CD8-positive, alpha-beta memory T cell (primary cell): Measurements from ENCODE around the gene PCDHA12. TPM values are rescaled to one million over a fixed set of nuclear protein-coding genes. Genes with fewer than 3 reads are reported as not detected.
"Not testable (repeated sequence)": the region's sequence is repeated elsewhere in the genome, so short reads cannot be mapped to it uniquely, and the experiment has no call there.

Experiments
- CTCF ChIA-PET: fragments of 350-600 bp; sonication (Branson Sonifier 250); formaldehyde crosslinking; loops from one replicate; lab custom pipeline; 2021; ENCODE audit warnings: antibody characterized with exemption; lab: Charles Lee
- POLR2A ChIA-PET: fragments of 350-600 bp; sonication (Branson Sonifier 250); formaldehyde crosslinking; loops from one replicate; lab custom pipeline; 2021; ENCODE audit warnings: antibody characterized with exemption; lab: Charles Lee
- DNase-seq, 5 donors: peaks; one replicate each; pipeline versions ENCODE4 v3.0.0 to v3.0.0-alpha.2; 2020 to 2022; ENCODE audit warnings: mixed read lengths in 1 of 5
- H3K27ac ChIP-seq: one replicate; pipeline ENCODE4 v1.7.0; 2013; ENCODE audit warnings: low read depth, mild to moderate bottlenecking, low read length, moderate library complexity
- H3K27me3 ChIP-seq: 2 replicates; pipeline ENCODE4 v1.7.0; 2013; ENCODE audit warnings: low read length, mild to moderate bottlenecking; ENCODE audit not compliant: insufficient read depth, poor library complexity, severe bottlenecking
- H3K36me3 ChIP-seq: 2 replicates; pipeline ENCODE4 v1.7.0; 2013; ENCODE audit warnings: mild to moderate bottlenecking, low read length, moderate library complexity; ENCODE audit not compliant: insufficient read depth
- H3K4me1 ChIP-seq: 2 replicates; pipeline ENCODE4 v1.7.0; 2013; ENCODE audit warnings: mild to moderate bottlenecking, low read length, moderate library complexity; ENCODE audit not compliant: insufficient read depth
- H3K4me3 ChIP-seq: 2 replicates; pipeline ENCODE4 v1.7.0; 2013; ENCODE audit warnings: mild to moderate bottlenecking, low read length
- H3K9me3 ChIP-seq: 2 replicates; pipeline ENCODE4 v1.7.0; 2013; ENCODE audit warnings: mild to moderate bottlenecking, low read length
- H3K27ac Mint-ChIP-seq, 8 donors: one replicate each; pipeline ENCODE4 v1.8.0; 2020 to 2021; ENCODE audit warnings: mixed read lengths in 8 of 8, mild to moderate bottlenecking in 6 of 8, inconsistent platforms in 3 of 8, moderate library complexity in 3 of 8
- H3K27me3 Mint-ChIP-seq, 2 donors: one replicate each; pipeline ENCODE4 v1.8.0; 2020 to 2021; ENCODE audit warnings: mixed read lengths in 2 of 2, mild to moderate bottlenecking in 1 of 2, moderate library complexity in 1 of 2
- H3K36me3 Mint-ChIP-seq, 3 donors: one replicate each; pipeline ENCODE4 v1.8.0; 2020 to 2021; ENCODE audit warnings: mixed read lengths in 3 of 3, inconsistent platforms in 1 of 3, mild to moderate bottlenecking in 1 of 3
- H3K4me1 Mint-ChIP-seq, 3 donors: one replicate each; pipeline ENCODE4 v1.8.0; 2020 to 2021; ENCODE audit warnings: mixed read lengths in 3 of 3, inconsistent platforms in 1 of 3, mild to moderate bottlenecking in 1 of 3
- H3K4me3 Mint-ChIP-seq, 7 donors: one replicate each; pipeline ENCODE4 v1.8.0; 2020 to 2021; ENCODE audit warnings: mixed read lengths in 7 of 7, mild to moderate bottlenecking in 6 of 7, moderate library complexity in 4 of 7, inconsistent platforms in 2 of 7
- H3K9me3 Mint-ChIP-seq, 5 donors: one replicate each; pipeline ENCODE4 v1.8.0; 2020 to 2022; ENCODE audit warnings: mixed read lengths in 5 of 5, mild to moderate bottlenecking in 3 of 5, moderate library complexity in 2 of 5, inconsistent platforms in 1 of 5
- polyA plus RNA-seq: library from polyadenylated mRNA; unstranded; fragments of 300-500 nt; fragmentation: Illumina TruSeq; gene quantifications from one replicate; pipeline ENCODE4 v1.2.3, GENCODE V29; 2021
- total RNA-seq, 2 experiments: library from RNA; stranded (reverse); gene quantifications; one replicate each; pipeline ENCODE4 v1.2.3, GENCODE V29; 2021

PCDHA12 gene
- total and polyA plus RNA-seq, 3 experiments from 2014 or later: not detected

DNA sequence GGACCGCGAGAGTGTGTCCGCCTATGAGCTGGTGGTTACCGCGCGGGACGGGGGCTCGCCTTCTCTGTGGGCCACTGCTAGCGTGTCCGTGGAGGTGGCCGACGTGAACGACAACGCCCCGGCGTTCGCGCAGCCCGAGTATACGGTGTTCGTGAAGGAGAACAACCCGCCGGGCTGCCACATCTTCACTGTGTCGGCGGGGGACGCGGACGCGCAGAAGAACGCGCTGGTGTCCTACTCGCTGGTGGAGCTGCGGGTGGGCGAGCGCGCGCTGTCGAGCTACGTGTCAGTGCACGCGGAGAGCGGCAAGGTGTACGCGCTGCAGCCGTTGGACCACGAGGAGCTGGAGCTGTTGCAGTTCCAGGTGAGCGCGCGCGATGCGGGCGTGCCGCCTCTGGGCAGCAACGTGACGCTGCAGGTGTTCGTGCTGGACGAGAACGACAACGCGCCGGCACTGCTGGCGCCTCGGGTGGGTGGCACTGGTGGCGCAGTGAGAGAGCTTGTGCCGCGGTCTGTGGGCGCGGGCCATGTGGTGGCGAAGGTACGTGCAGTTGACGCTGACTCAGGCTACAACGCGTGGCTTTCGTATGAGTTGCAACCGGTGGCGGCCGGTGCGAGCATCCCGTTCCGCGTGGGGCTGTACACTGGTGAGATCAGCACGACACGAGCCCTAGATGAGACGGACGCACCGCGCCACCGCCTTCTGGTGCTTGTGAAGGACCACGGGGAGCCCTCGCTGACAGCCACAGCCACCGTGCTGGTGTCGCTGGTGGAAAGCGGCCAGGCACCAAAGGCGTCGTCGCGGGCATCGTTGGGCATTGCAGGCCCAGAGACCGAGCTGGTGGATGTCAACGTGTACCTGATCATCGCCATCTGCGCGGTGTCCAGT, 39.2 kb upstream of the PCDHA12 start:
- Histone ChIP-seq H3K4me3 (no peak overlapping the region), H3K9me3 (no peaks in the 10 kb centered on the region), H3K36me3 (no peaks in the 10 kb centered on the region), H3K27me3 (no peaks in the 10 kb centered on the region), H3K27ac (no peak overlapping the region), H3K4me1 (no peaks in the 10 kb centered on the region)
- H3K4me1 Mint-ChIP-seq: no peaks in the 10 kb centered on the region
- no peak overlapping the region for H3K27ac Mint-ChIP-seq
- peaks cover 29 to 40% of the 10 kb centered on the region in 2 donors for H3K27me3 Mint-ChIP-seq
- H3K36me3 Mint-ChIP-seq: peaks cover 0 to 4% (median 0%) of the 10 kb centered on the region in 3 donors
- peaks cover 14 to 44% (median 28%) of the 10 kb centered on the region in 5 donors for H3K9me3 Mint-ChIP-seq
- CTCF ChIA-PET: no interaction called here
- DNase-seq: no peak
- POLR2A ChIA-PET: no interaction called here
- H3K4me3 Mint-ChIP-seq: no peak overlapping the region

DNA sequence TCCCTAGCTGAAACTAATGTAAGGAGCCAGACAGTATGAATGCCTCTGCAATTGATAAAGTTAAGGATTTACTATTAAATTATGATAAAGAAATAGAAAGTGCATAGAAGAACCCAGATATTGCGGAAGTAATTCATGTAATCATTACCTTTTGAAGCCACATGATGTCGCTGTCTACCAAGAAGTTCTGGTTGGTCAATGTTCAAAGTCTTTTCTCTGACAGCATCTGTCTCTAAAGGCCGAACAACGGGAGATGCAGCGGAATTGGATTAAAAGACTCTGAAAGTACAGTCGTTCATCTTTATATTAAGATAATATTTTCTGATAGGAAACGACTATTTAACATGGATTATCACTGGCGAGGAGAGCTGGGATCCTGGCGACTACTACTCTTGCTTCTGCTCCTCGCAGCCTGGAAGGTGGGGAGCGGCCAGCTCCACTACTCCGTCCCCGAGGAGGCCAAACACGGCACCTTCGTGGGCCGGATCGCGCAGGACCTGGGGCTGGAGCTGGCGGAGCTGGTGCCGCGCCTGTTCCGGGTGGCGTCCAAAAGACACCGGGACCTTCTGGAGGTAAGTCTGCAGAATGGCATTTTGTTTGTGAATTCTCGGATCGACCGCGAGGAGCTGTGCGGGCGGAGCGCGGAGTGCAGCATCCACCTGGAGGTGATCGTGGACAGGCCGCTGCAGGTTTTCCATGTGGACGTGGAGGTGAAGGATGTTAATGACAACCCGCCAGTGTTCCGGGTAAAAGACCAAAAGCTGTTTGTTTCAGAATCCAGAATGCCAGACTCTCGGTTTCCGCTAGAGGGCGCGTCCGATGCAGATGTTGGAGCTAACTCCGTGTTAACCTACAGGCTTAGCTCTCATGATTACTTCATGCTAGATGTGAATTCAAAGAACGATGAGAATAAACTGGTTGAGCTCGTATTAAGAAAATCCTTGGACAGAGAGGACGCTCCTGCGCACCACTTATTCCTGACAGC, 33.8 kb upstream of the PCDHA12 start, which contains the start of gene PCDHA8:
Gene PCDHA8 (plus strand): TSS at position 210 of the 985 bp plus-strand sequence. CDS start 135 bp downstream, at position 345.
- no peaks in the 10 kb centered on the region for H3K27me3 ChIP-seq
- Mint-ChIP-seq H3K4me3 (peak within 1 kb of the TSS in 1 of 7 donors; percentile 9), H3K27ac (no peak within 1 kb of the TSS), H3K36me3 (no peaks in the 10 kb centered on the region), H3K4me1 (no peaks in the 10 kb centered on the region), H3K9me3 (peaks cover 15 to 31% (median 20%) of the 10 kb centered on the region in 5 donors), H3K27me3 (peaks cover 12 to 14% of the 10 kb centered on the region in 2 donors)
- H3K4me1 ChIP-seq: no peaks in the 10 kb centered on the region
- no peak within 1 kb of the TSS for H3K27ac ChIP-seq
- no peak for DNase-seq
- no peaks in the 10 kb centered on the region for H3K9me3 ChIP-seq
- H3K4me3 ChIP-seq: no peak within 1 kb of the TSS
- CTCF ChIA-PET: no interaction called here
- POLR2A ChIA-PET: no interaction called here
- H3K36me3 ChIP-seq: no peaks in the 10 kb centered on the region

DNA sequence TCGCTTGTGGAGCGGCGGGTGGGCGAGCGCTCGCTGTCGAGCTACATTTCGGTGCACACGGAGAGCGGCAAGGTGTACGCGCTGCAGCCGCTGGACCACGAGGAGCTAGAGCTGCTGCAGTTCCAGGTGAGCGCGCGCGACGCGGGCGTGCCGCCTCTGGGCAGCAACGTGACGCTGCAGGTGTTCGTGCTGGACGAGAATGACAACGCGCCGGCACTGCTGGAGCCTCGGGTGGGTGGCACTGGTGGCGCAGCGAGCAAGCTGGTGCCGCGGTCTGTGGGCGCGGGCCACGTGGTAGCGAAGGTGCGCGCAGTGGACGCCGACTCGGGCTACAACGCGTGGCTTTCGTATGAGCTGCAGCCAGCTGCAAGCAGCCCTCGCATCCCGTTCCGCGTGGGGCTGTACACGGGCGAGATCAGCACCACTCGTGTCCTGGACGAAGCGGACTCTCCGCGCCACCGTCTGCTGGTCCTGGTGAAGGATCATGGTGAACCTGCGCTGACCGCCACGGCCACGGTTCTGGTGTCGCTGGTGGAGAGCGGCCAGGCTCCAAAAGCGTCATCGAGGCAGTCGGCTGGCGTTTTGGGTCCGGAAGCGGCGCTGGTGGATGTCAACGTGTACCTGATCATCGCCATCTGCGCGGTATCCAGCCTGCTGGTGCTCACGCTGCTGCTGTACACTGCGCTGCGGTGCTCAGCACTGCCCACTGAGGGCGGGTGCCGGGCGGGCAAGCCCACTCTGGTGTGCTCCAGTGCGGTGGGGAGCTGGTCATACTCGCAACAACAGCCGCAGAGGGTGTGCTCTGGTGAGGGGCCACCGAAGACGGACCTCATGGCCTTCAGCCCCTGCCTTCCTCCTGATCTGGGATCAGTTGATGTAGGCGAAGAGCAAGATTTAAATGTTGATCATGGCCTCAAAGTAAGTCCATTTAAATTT, 32.0 kb upstream of the PCDHA12 start:
- Mint-ChIP-seq H3K27ac (no peak overlapping the region), H3K9me3 (peaks cover 21 to 33% (median 28%) of the 10 kb centered on the region in 5 donors), H3K27me3 (peaks cover 9 to 31% of the 10 kb centered on the region in 2 donors), H3K4me1 (no peaks in the 10 kb centered on the region), H3K36me3 (no peaks in the 10 kb centered on the region), H3K4me3 (no peak overlapping the region)
- DNase-seq: no peak
- ChIA-PET POLR2A (no interaction called here), CTCF (no interaction called here)
- no peaks in the 10 kb centered on the region for H3K27me3 ChIP-seq
- no peak overlapping the region for H3K27ac ChIP-seq
- H3K4me3 ChIP-seq: no peak overlapping the region
- no peaks in the 10 kb centered on the region for H3K36me3 ChIP-seq
- H3K4me1 ChIP-seq: no peaks in the 10 kb centered on the region
- H3K9me3 ChIP-seq: no peaks in the 10 kb centered on the region

DNA sequence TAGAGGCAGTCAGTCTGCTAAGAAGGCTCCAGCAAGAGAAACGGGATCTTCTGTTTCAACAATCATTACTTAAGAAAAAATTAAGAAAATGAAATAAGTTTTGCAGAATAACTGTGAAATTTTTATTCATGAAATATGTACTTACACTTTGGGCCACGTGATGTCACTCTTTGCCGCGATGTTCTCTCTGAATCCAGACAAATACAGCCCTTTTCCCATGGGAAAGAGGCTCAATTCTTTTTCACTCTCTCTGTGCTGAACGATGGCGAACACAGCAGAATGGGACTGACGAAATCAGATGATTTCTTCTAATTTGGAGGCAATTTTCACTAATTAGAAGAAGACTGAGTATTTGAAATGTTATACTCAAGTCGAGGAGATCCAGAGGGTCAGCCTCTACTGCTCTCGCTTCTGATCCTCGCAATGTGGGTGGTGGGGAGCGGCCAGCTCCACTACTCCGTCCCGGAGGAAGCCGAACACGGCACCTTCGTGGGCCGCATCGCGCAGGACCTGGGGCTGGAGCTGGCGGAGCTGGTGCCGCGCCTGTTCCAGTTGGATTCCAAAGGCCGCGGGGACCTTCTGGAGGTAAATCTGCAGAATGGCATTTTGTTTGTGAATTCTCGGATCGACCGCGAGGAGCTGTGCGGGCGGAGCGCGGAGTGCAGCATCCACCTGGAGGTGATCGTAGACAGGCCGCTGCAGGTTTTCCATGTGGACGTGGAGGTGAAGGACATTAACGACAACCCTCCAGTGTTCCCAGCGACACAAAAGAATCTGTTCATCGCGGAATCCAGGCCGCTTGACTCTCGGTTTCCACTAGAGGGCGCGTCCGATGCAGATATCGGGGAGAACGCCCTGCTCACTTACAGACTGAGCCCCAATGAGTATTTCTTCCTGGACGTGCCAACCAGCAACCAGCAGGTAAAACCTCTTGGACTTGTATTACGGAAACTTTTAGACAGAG, 26.7 kb upstream of the PCDHA12 start, which contains the start of gene PCDHA9:
Gene PCDHA9 (plus strand): TSS at position 244 of the 964 bp plus-strand sequence. CDS start 114 bp downstream, at position 358.
- Mint-ChIP-seq H3K9me3 (peaks cover 9 to 19% (median 12%) of the 10 kb centered on the region in 5 donors), H3K27me3 (peaks cover 3 to 32% of the 10 kb centered on the region in 2 donors)
- H3K4me3 Mint-ChIP-seq, H3K27ac Mint-ChIP-seq, H3K36me3 Mint-ChIP-seq, H3K27ac ChIP-seq, H3K9me3 ChIP-seq, POLR2A ChIA-PET, H3K4me1 Mint-ChIP-seq, H3K27me3 ChIP-seq, H3K36me3 ChIP-seq, H3K4me1 ChIP-seq, CTCF ChIA-PET, H3K4me3 ChIP-seq, DNase-seq: not testable (repeated sequence)

DNA sequence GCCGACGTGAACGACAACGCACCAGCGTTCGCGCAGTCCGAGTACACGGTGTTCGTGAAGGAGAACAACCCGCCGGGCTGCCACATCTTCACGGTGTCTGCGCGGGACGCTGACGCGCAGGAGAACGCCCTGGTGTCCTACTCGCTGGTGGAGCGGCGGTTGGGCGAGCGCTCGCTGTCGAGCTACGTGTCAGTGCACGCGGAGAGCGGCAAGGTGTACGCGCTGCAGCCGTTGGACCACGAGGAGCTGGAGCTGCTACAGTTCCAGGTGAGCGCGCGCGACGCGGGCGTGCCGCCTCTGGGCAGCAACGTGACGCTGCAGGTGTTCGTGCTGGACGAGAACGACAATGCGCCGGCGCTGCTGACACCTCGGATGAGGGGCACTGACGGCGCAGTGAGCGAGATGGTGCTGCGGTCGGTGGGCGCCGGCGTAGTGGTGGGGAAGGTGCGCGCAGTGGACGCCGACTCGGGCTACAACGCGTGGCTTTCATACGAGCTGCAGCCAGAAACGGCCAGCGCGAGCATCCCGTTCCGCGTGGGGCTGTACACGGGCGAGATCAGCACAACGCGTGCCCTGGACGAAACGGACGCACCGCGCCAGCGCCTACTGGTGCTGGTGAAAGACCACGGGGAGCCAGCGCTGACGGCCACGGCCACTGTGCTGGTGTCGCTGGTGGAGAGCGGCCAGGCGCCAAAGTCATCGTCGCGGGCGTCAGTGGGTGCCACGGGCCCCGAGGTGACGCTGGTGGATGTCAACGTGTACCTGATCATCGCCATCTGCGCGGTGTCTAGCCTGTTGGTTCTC, 25.1 kb upstream of the PCDHA12 start:
- H3K27ac ChIP-seq, H3K9me3 ChIP-seq, H3K36me3 Mint-ChIP-seq, H3K4me1 ChIP-seq, H3K4me3 Mint-ChIP-seq, H3K27ac Mint-ChIP-seq, H3K36me3 ChIP-seq, DNase-seq, POLR2A ChIA-PET, CTCF ChIA-PET, H3K27me3 ChIP-seq, H3K4me3 ChIP-seq, H3K4me1 Mint-ChIP-seq: not testable (repeated sequence)
- Mint-ChIP-seq H3K27me3 (peaks cover 3 to 38% of the 10 kb centered on the region in 2 donors), H3K9me3 (peaks cover 5 to 14% (median 10%) of the 10 kb centered on the region in 5 donors)

DNA sequence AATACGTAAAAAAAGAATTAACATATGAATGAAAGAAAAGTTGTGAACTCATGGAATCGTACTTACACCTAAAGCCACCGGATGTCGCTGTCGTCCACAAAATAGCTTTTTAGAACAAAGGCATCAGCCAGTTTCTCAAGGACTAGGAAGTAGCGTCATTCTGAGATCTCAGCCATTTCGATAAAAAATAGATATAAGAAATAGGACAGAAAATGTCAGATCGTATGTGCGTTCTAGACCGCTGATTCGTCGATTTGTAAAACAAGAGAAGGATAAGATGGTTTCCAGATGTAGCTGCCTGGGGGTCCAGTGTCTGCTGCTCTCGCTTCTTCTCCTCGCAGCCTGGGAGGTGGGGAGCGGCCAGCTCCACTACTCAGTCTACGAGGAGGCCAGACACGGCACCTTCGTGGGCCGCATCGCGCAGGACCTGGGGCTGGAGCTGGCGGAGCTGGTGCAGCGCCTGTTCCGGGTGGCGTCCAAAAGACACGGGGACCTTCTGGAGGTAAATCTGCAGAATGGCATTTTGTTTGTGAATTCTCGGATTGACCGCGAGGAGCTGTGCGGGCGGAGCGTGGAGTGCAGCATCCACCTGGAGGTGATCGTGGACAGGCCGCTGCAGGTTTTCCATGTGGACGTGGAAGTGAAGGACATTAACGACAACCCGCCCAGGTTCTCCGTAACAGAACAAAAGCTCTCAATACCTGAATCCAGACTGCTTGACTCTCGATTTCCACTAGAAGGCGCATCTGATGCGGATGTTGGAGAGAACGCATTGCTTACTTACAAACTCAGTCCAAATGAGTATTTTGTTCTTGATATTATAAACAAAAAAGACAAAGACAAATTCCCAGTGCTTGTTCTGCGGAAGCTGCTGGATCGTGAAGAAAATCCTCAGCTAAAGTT, 19.1 kb upstream of the PCDHA12 start, which contains the start of gene PCDHA10:
Gene PCDHA10 (plus strand): TSS at position 126 of the 903 bp plus-strand sequence. CDS start 152 bp downstream, at position 278.
- H3K4me1 ChIP-seq: no peaks in the 10 kb centered on the region

More for the DNA sequence above, 19.1 kb upstream of the PCDHA12 start, which contains the start of gene PCDHA10:
- Histone ChIP-seq H3K9me3 (no peaks in the 10 kb centered on the region), H3K4me3 (no peak within 1 kb of the TSS), H3K36me3 (no peaks in the 10 kb centered on the region), H3K27me3 (no peaks in the 10 kb centered on the region), H3K27ac (no peak within 1 kb of the TSS)
- POLR2A ChIA-PET: no interaction called here
- no peak for DNase-seq
- CTCF ChIA-PET: no interaction called here
- Mint-ChIP-seq H3K27me3 (peaks cover 5 to 35% of the 10 kb centered on the region in 2 donors), H3K27ac (no peak within 1 kb of the TSS), H3K4me1 (no peaks in the 10 kb centered on the region), H3K4me3 (no peak within 1 kb of the TSS), H3K9me3 (peaks cover 6 to 14% (median 9%) of the 10 kb centered on the region in 5 donors), H3K36me3 (no peaks in the 10 kb centered on the region)
